GM23248 (cell line): ENCODE measurements around the gene MTA3.
"Not testable (repeated sequence)": the region's sequence is repeated elsewhere in the genome, so short reads cannot be mapped to it uniquely, and the experiment has no call there.

ENCODE experiments used
- EZH2 ChIP-seq: fragments of 200-600 bp; sonication (generic); IDR thresholded peaks from 2 replicates; pipeline ENCODE4 v1.6.1; 2018; ENCODE audit warnings: antibody characterized with exemption, mild to moderate bottlenecking; ENCODE audit not compliant: insufficient read depth, poor library complexity, severe bottlenecking
- EZH2phosphoT487 ChIP-seq: fragments of 200-600 bp; sonication (generic); IDR thresholded peaks from 2 replicates; pipeline ENCODE4 v1.6.1; 2018; ENCODE audit warnings: antibody characterized with exemption, moderate library complexity, mild to moderate bottlenecking, low read depth; ENCODE audit not compliant: insufficient read depth

DNA sequence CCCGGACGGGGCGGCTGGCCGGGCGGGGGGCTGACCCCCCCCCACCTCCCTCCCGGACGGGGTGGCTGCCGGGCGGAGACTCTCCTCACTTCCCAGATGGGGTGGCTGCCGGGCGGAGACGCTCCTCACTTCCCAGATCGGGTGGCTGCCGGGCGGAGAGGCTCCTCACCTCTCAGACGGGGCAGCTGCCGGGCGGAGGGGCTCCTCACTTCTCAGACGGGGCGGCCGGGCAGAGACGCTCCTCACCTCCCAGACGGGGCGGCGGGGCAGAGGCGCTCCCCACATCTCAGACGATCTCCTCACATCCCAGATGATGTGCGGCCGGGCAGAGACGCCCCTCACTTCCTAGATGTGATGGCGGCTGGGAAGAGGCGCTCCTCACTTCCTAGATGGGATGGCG, 37.7 kb downstream of the MTA3 start:
- TF ChIP-seq EZH2, EZH2phosphoT487: not testable (repeated sequence)
